Measurements from ENCODE around the gene FBRS.
"Not testable (repeated sequence)": the region's sequence is repeated elsewhere in the genome, so short reads cannot be mapped to it uniquely, and the experiment has no call there.

The FBRS gene

GRCh38 chr16:30665830-30666190, 7.6 kb downstream of the FBRS start:
- no peak for DNase-seq

- DNase-seq, result no peak
Observed at GRCh38 chr16:30666681-30667080, 8.4 kb downstream of the FBRS start.

- no peak for DNase-seq
Observed at GRCh38 chr16:30667361-30667905, 9.2 kb downstream of the FBRS start.

- DNase-seq, result no peak
Observed at GRCh38 chr16:30668393-30668792, 10.2 kb downstream of the FBRS start.

DNA sequence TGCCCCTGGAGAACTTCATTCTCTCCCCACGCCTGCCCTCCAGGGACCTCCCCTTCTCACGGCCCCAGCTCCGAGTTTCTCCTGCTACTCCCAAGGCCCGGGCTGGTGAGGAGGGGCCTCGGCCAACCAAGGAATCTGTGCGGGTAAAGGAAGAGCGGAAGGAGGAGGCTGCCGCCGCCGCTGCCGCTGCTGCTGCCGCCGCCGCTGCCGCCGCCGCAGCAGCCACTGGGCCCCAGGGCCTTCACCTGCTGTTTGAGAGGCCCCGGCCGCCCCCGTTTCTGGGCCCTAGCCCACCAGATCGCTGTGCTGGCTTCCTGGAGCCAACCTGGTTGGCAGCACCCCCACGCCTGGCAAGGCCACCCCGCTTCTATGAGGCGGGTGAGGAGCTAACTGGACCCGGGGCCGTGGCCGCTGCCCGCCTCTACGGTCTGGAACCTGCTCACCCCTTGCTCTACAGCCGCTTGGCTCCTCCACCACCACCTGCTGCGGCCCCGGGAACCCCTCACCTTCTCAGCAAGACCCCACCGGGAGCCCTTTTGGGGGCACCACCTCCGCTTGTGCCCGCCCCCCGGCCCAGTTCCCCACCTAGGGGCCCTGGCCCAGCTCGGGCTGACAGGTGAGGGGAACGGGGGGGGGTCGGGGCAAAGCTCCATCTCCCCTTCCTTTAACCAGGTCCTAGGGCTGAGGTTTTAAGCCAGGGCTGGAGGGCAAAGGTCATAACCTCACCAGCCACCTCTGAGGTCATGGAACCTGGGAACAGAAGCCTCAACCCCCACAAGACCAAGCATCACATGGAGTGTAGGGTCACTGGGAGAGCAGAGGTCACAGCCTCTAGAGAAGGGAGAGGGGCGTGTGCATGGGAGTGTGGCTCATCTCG, 11.0 kb downstream of the FBRS start:
- DNase-seq, result no peak

DNA sequence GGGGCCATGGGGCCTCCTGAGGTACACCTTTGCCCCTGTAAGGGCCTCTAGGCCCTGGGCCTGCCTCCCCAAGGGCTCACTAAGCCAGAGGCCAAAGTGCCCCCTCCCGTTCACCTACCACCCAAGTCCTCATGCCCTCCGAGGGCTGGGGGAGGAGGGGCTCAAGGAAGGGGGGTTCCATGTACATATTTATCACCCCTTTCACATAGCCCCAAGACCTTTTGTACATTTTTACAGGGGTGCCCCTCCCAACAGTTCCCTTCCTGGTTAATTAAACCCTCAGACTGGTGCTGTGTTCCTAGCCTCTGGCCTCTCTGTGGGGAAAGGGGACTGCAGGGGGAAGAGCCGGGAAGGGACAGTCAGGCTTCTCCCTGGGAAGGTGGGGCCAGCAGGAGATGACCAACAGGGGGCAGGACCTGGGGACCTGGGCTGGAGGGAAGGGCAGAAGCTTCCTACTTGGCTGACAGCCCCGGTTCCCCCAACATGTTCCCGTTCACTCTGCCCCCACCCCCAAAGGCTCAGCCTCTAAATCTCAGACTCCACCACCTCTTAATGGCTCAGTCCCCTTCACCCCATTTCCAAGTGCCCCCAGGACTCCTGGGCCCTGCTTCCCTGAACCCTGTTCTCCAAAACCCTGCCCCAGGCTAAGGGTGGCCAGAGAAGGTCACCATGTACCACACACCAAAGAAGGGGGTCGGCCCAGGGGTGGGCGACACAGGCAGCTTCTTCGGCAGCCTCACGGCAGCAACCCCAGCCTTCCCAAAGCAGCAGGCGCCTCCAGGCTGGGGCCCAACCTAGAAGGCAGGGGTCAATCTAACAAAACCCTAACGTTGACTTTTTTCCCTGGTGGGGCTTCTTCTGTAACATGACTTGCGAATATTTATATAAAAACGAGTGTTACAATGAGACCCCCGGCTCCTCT, 11.9 kb downstream of the FBRS start:
- no peak for DNase-seq

- no peak for DNase-seq
Observed at GRCh38 chr16:30675143-30675542, 16.9 kb downstream of the FBRS start.

GRCh38 chr16:30677931-30678585, 19.8 kb downstream of the FBRS start:
- no peak for DNase-seq

GRCh38 chr16:30678586-30678970, 20.3 kb downstream of the FBRS start:
- DNase-seq, result no peak

DNA sequence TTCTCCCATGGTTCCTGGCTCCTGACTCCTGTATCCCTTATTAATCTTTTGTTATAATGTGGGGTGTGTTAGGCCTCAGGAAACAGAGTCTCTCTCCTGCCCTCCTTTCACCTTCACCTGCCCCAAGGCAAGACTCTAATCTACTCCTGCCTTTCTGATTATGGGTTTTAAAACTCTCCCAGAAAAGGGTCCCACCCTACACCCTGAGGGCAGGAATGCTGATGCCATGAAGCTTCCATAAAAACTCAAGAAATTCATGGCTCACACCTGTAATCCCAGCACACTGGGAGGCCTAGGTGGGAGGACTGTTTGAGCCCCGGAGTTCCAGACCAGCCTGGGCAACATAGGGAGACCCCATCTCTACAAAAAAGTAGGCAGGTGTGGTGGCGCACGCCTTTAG, 22.1 kb downstream of the FBRS start:
- DNase-seq, result no peak

GRCh38 chr16:30688701-30689100, 30.5 kb downstream of the FBRS start:
- DNase-seq, result no peak

- no peak for DNase-seq
Observed at GRCh38 chr16:30691907-30692306, 33.7 kb downstream of the FBRS start.

GRCh38 chr16:30692396-30693064, 34.3 kb downstream of the FBRS start:
- no peak for DNase-seq

GRCh38 chr16:30694926-30695693, 36.9 kb downstream of the FBRS start:
- no peak for DNase-seq

DNA sequence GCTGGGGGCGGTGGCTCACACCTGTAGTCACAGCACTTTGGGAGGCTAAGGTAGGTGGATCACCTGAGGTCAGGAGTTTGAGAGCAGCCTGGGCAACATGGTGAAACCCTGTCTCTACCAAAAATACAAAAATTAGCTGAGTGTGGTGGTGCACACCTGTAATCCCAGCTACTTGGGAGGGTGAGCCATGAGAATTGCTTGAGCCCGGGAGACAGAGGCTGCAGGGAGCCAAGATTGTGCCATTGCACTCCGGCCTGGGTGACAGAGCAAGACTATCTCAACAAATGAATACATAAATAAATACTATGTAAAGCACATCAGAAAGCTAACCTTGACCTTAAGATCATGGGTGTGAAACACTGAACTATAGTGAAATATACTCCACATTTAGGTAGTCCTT, 38.4 kb downstream of the FBRS start:
- DNase-seq, result not testable (repeated sequence)

- peak in 1 of 4 experiments; percentile 98 for DNase-seq
Observed at GRCh38 chr16:30697264-30698138, 39.3 kb downstream of the FBRS start.

DNA sequence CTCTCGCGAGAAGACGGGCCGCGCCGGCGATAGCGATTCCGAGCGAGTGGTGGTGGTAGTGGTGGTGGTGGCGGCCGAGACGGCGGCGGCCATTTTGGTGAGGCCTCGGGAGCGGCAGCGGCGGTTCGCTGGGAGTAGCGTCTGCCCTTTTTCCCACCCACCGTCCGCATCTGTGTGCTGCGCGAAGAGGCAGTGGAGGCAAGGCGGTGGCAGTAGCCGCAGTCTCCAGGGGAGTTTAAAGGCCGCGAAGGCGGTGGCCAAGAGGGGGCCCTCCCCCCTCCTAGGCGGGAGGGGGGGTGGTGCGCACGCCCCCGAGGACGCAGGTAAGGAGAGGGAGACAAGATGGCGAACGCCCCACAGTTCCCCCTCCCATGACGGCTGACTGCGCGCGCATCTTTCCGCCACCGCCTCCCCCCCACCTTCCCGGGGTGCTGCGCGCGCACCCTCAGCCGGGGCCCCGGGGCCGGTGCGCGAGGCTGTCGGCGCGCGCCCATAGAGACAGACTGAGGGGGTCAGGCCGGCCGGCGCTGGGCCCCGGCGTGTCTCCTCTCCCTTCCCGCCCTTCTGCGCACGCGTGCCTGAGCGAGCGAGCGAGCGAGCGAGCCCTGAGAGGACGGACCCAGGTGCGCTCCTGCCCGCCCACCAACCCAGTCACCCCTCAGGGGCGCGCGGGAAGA, 40.0 kb downstream of the FBRS start:
- peak; percentile 94 to 98 (median 96) for DNase-seq

- DNase-seq, result peak; percentile 58 to 72 (median 65)
Observed at GRCh38 chr16:30698816-30699614, 40.8 kb downstream of the FBRS start, which contains the start of gene SRCAP. SRCAP (plus strand) TSS chr16:30699171; CDS start chr16:30700825, 1,654 bp downstream.

DNA sequence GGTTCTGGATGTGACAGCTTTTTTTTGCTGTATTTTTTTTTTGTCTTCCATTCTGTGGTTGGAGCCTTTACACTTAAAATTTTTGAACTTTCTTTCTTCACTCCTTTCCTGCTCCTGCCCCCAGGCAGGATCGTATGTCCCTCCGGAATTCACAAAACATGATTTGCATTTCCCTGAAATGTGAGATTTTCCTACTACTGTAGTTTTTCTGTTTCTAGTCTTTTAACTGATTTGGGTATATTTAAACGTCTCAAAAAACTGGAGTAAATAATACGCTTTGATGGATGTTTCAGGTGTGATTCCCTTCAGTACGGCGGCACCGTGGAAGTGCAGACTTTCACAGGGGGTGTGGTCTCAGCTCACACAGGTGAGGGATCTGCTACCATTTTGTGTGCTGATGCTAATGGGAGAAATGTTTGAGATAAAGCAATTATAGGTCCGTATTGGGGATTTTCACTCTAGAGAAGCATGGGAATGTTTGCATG, 41.4 kb downstream of the FBRS start:
- DNase-seq, result no peak

Measured in activated CD4-positive, CD25-positive, alpha-beta regulatory T cell (primary cell).